Measurements from ENCODE around the gene JAML. TPM values are rescaled to one million over a fixed set of nuclear protein-coding genes. Genes with fewer than 3 reads are reported as not detected.
A peak's percentile ranks its signal among the peaks of the same experiment; 100 is the strongest.

Gene JAML
- total RNA-seq, 6 donors from 2014 or later, result 33.0 to 105 (median 49.5) TPM

- H3K27ac ChIP-seq, result no peak overlapping the region
- peaks cover 16 to 51% (median 34%) of the 10 kb centered on the region in 4 donors for H3K4me1 ChIP-seq
- H3K9me3 ChIP-seq, result no peaks in the 10 kb centered on the region
- ATAC-seq (ENCODE audit: low FRiP score in 2 of 2) (no peak), DNase-seq (no peak)
- H3K27me3 ChIP-seq, result no peaks in the 10 kb centered on the region
- no peaks in the 10 kb centered on the region for H3K36me3 ChIP-seq
- TF ChIP-seq POLR2A (IDR thresholded peaks at IDR 0.05) (no peak), EP300 (IDR thresholded peaks at IDR 0.05) (no peak), POLR2AphosphoS5 (IDR thresholded peaks at IDR 0.05) (no peak)
- TF ChIP-seq, protein P1, sequence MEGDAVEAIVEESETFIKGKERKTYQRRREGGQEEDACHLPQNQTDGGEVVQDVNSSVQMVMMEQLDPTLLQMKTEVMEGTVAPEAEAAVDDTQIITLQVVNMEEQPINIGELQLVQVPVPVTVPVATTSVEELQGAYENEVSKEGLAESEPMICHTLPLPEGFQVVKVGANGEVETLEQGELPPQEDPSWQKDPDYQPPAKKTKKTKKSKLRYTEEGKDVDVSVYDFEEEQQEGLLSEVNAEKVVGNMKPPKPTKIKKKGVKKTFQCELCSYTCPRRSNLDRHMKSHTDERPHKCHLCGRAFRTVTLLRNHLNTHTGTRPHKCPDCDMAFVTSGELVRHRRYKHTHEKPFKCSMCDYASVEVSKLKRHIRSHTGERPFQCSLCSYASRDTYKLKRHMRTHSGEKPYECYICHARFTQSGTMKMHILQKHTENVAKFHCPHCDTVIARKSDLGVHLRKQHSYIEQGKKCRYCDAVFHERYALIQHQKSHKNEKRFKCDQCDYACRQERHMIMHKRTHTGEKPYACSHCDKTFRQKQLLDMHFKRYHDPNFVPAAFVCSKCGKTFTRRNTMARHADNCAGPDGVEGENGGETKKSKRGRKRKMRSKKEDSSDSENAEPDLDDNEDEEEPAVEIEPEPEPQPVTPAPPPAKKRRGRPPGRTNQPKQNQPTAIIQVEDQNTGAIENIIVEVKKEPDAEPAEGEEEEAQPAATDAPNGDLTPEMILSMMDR (IDR thresholded peaks at IDR 0.05), result no peak
- 83 to 87% methylated on average over 7 of the region's 7 CpGs for WGBS, 2 donors
- no peak overlapping the region for H3K4me3 ChIP-seq
Observed at GRCh38 chr11:118210323-118210722, 14.5 kb downstream of the JAML start.

GRCh38 chr11:118209033-118209432 lies 15.8 kb downstream of the JAML start:
- H3K4me3 ChIP-seq, result no peak overlapping the region
- no peaks in the 10 kb centered on the region for H3K36me3 ChIP-seq
- TF ChIP-seq, protein P1 (IDR thresholded peaks at IDR 0.05), result no peak
- TF ChIP-seq POLR2AphosphoS5 (IDR thresholded peaks at IDR 0.05) (no peak), EP300 (IDR thresholded peaks at IDR 0.05) (no peak), POLR2A (IDR thresholded peaks at IDR 0.05) (no peak)
- H3K4me1 ChIP-seq, result peaks cover 16 to 41% (median 27%) of the 10 kb centered on the region in 4 donors
- no peaks in the 10 kb centered on the region for H3K9me3 ChIP-seq
- peaks cover 0 to 2% (median 0%) of the 10 kb centered on the region in 4 donors for H3K27me3 ChIP-seq
- no peak overlapping the region for H3K27ac ChIP-seq
- WGBS, 2 donors, result 90 to 92% methylated on average over 3 of the region's 3 CpGs
- ATAC-seq (ENCODE audit: low FRiP score in 2 of 2) (no peak), DNase-seq (no peak)

DNA sequence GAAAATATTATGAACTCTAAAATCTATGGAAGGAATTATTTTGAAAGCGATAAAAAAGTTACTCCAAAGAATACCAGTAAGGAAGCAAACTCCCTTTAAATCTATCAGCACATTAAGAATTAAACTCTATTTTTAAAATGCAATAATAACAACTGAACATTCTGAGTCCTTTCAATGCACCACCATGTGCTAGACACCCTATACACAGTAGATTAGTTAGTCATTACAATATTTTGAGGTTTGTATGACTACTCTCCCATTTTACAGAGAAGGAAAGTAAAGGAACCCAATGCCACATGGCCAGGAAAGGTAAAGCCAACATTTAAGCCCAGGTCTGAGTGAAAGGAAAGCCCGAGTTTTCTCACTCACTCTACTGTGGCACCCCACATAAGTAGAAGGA lies 17.7 kb downstream of the JAML start:
- Histone ChIP-seq H3K36me3 (peaks cover 0 to 4% (median 0%) of the 10 kb centered on the region in 4 donors), H3K4me3 (no peak overlapping the region), H3K9me3 (no peaks in the 10 kb centered on the region), H3K27ac (peak overlapping the region in 3 of 4 donors; percentile 39 to 74 (median 64)), H3K4me1 (peaks cover 12 to 24% (median 18%) of the 10 kb centered on the region in 4 donors), H3K27me3 (peaks cover 0 to 2% (median 0%) of the 10 kb centered on the region in 4 donors)
- 79 to 90% methylated on average over 2 of the region's 2 CpGs for WGBS, 2 donors
- no peak for ATAC-seq (ENCODE audit: low FRiP score in 2 of 2)
- TF ChIP-seq, protein P1 (IDR thresholded peaks at IDR 0.05), result no peak
- no peak for TF ChIP-seq POLR2A (IDR thresholded peaks at IDR 0.05)
- no peak for TF ChIP-seq EP300 (IDR thresholded peaks at IDR 0.05)
- no peak for TF ChIP-seq POLR2AphosphoS5 (IDR thresholded peaks at IDR 0.05)
- DNase-seq, result no peak

DNA sequence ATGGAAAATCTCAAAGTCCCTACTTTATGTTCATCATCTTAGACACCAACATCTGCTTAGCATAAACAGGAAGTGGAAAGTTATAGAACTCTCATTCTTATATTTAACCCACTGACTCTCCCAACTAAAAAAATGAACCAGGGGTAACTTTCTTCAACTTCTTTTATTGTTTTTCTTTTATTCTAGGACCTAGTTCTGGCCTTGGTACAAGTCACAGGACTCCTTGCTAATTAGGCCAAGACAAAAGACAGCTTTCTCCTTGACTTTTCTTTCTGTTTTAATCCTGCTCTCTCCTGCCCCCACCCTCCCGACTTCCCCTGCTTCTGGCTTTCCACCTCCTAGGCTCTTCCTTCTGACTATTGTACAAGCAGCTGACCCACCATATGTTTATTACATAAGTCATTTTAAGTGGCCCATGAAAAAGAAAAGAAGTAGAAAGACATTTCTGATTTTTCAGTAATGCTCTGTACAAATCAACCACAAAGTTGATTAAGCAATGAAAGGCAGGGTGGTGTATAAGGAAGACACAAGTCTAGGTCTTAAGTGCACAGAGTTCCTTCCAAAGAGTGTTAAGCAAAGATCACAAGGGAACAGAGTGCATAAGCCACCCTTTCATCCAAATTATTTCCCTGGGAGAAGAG lies 18.3 kb downstream of the JAML start:
- H3K36me3 ChIP-seq, result peaks cover 0 to 4% (median 0%) of the 10 kb centered on the region in 4 donors
- H3K27ac ChIP-seq, result peak overlapping the region; percentile 45 to 74 (median 64)
- WGBS, 2 donors, result 14 to 28% methylated on average over 1 of the region's 1 CpG
- H3K4me1 ChIP-seq, result peaks cover 11 to 20% (median 13%) of the 10 kb centered on the region in 4 donors
- TF ChIP-seq POLR2AphosphoS5 (IDR thresholded peaks at IDR 0.05) (no peak), POLR2A (IDR thresholded peaks at IDR 0.05) (no peak), EP300 (IDR thresholded peaks at IDR 0.05) (peak in 1 of 4 donors; percentile 38)
- TF ChIP-seq, protein P1 (IDR thresholded peaks at IDR 0.05), result no peak
- DNase-seq (no peak), ATAC-seq (ENCODE audit: low FRiP score in 2 of 2) (peak; percentile 45 to 76)
- no peak overlapping the region for H3K4me3 ChIP-seq
- H3K9me3 ChIP-seq, result no peaks in the 10 kb centered on the region
- peaks cover 0 to 2% (median 0%) of the 10 kb centered on the region in 4 donors for H3K27me3 ChIP-seq
